ENCODE data around the gene CDH12.

Gene CDH12

GRCh38 chr5:22643356-22643755 lies 209.8 kb downstream of the CDH12 start:
- no peaks in the 10 kb centered on the region for H3K79me2 ChIP-seq (ENCODE audit: insufficient read depth, low read length)
- H3K4me2 ChIP-seq (ENCODE audit: low read depth, low read length, poor library complexity, severe bottlenecking), result no peak overlapping the region
- H4K20me1 ChIP-seq (ENCODE audit: low read depth, low read length), result no peaks in the 10 kb centered on the region
- no peak overlapping the region for H2AFZ ChIP-seq (ENCODE audit: low read depth, low read length, severe bottlenecking)
- TF ChIP-seq EZH2phosphoT487 (conservative IDR thresholded peaks at IDR 0.05; ENCODE audit: low read length), result no peak
- no peak for TF ChIP-seq CTCF (IDR thresholded peaks at IDR 0.05; ENCODE audit: insufficient read depth, low read length, poor library complexity, severe bottlenecking)
- H3K27ac ChIP-seq (ENCODE audit: low read depth, low read length), result no peak overlapping the region
- no peaks in the 10 kb centered on the region for H3K9me2 ChIP-seq (replicated peaks; ENCODE audit: insufficient read depth, low read length)
- H3K9ac ChIP-seq (ENCODE audit: low read length), result no peak overlapping the region
- H3K4me3 ChIP-seq (ENCODE audit: insufficient read depth, low read length, poor library complexity, severe bottlenecking), result no peak overlapping the region
- no peaks in the 10 kb centered on the region for H3F3A ChIP-seq (ENCODE audit: insufficient read depth)
- no peaks in the 10 kb centered on the region for H3K27me3 ChIP-seq (ENCODE audit: low read length)
- H3K9me3 ChIP-seq (ENCODE audit: insufficient read depth, low read length), result no peaks in the 10 kb centered on the region
- H3K36me3 ChIP-seq (ENCODE audit: low read length), result no peaks in the 10 kb centered on the region

GRCh38 chr5:22631683-22632082 lies 221.5 kb downstream of the CDH12 start:
- Histone ChIP-seq H2AFZ (ENCODE audit: low read depth, low read length, severe bottlenecking) (peak overlapping the region; percentile 46), H3F3A (ENCODE audit: insufficient read depth) (no peaks in the 10 kb centered on the region), H3K4me3 (ENCODE audit: insufficient read depth, low read length, poor library complexity, severe bottlenecking) (no peak overlapping the region), H3K9me2 (replicated peaks; ENCODE audit: insufficient read depth, low read length) (no peaks in the 10 kb centered on the region), H3K27ac (ENCODE audit: low read depth, low read length) (no peak overlapping the region), H3K9ac (ENCODE audit: low read length) (no peak overlapping the region), H3K79me2 (ENCODE audit: insufficient read depth, low read length) (no peaks in the 10 kb centered on the region), H4K20me1 (ENCODE audit: low read depth, low read length) (no peaks in the 10 kb centered on the region), H3K9me3 (ENCODE audit: insufficient read depth, low read length) (no peaks in the 10 kb centered on the region), H3K36me3 (ENCODE audit: low read length) (no peaks in the 10 kb centered on the region; the same call in 1 of the 2 replicates), H3K4me2 (ENCODE audit: low read depth, low read length, poor library complexity, severe bottlenecking) (no peak overlapping the region), H3K27me3 (ENCODE audit: low read length) (no peaks in the 10 kb centered on the region)
- TF ChIP-seq CTCF (IDR thresholded peaks at IDR 0.05; ENCODE audit: insufficient read depth, low read length, poor library complexity, severe bottlenecking) (no peak), EZH2phosphoT487 (conservative IDR thresholded peaks at IDR 0.05; ENCODE audit: low read length) (no peak)

- Histone ChIP-seq H3K9me3 (ENCODE audit: insufficient read depth, low read length) (no peaks in the 10 kb centered on the region), H3K4me3 (ENCODE audit: insufficient read depth, low read length, poor library complexity, severe bottlenecking) (no peak overlapping the region), H3K27me3 (ENCODE audit: low read length) (no peaks in the 10 kb centered on the region), H3K27ac (ENCODE audit: low read depth, low read length) (no peak overlapping the region), H2AFZ (ENCODE audit: low read depth, low read length, severe bottlenecking) (no peak overlapping the region), H3K79me2 (ENCODE audit: insufficient read depth, low read length) (no peaks in the 10 kb centered on the region), H3K4me2 (ENCODE audit: low read depth, low read length, poor library complexity, severe bottlenecking) (no peak overlapping the region), H3K9ac (ENCODE audit: low read length) (no peak overlapping the region), H3K9me2 (replicated peaks; ENCODE audit: insufficient read depth, low read length) (no peaks in the 10 kb centered on the region), H3F3A (ENCODE audit: insufficient read depth) (no peaks in the 10 kb centered on the region), H3K36me3 (ENCODE audit: low read length) (no peaks in the 10 kb centered on the region), H4K20me1 (ENCODE audit: low read depth, low read length) (no peaks in the 10 kb centered on the region)
- TF ChIP-seq CTCF (IDR thresholded peaks at IDR 0.05; ENCODE audit: insufficient read depth, low read length, poor library complexity, severe bottlenecking) (no peak), EZH2phosphoT487 (conservative IDR thresholded peaks at IDR 0.05; ENCODE audit: low read length) (no peak)
Measured at GRCh38 chr5:22627029-22627428, 226.1 kb downstream of the CDH12 start.
